Panc1 (cell line): ENCODE data around the gene MED14. TPM values are rescaled to one million over a fixed set of nuclear protein-coding genes. Genes with fewer than 3 reads are reported as not detected.
A peak's percentile ranks its signal among the peaks of the same experiment; 100 is the strongest.

Source experiments
- ATAC-seq: fragments of 200-7000 bp; cut with Tn5 transposase; 2 replicates; pipeline ENCODE4 v1.9.1; 2020; ENCODE audit warnings: mild to moderate bottlenecking, moderate library complexity
- BruUV-seq: library from RNA; stranded (reverse); fragments of 400-500 nt; replicated peaks from 2 replicates; lab custom pipeline; 2021; lab: Mats Ljungman, UMichigan
- CTCF ChIA-PET: fragments of 300-600 bp; sonication (Branson Sonifier 250); formaldehyde crosslinking; loops from one replicate; lab custom pipeline; 2022; ENCODE audit warnings: antibody characterized with exemption; lab: Charles Lee
- POLR2A ChIA-PET: fragments of 300-600 bp; sonication (Branson Sonifier 250); formaldehyde crosslinking; loops from one replicate; lab custom pipeline; 2022; ENCODE audit warnings: antibody characterized with exemption; lab: Charles Lee
- DNase-seq: peaks from one replicate; pipeline ENCODE4 v3.0.0-alpha.2; 2010; ENCODE audit warnings: low read depth, low spot score
- H3K27ac ChIP-seq: 2 replicates; pipeline ENCODE4 v1.5.1; 2011; ENCODE audit warnings: mild to moderate bottlenecking, low read length, inconsistent platforms
- H3K27me3 ChIP-seq: fragments of 200-500 bp; sonication (Bioruptor generic); 2 replicates; pipeline ENCODE4 v1.6.0; 2014; ENCODE audit warnings: low read length, inconsistent platforms; ENCODE audit not compliant: control insufficient read depth, insufficient read depth
- H3K36me3 ChIP-seq: fragments of 200-500 bp; sonication (Bioruptor generic); 2 replicates; pipeline ENCODE4 v1.5.1; 2014; ENCODE audit warnings: inconsistent platforms, mild to moderate bottlenecking, low read length, moderate library complexity; ENCODE audit not compliant: control insufficient read depth, insufficient read depth
- H3K4me1 ChIP-seq: 2 replicates; pipeline ENCODE4 v1.5.1; 2011; ENCODE audit warnings: inconsistent platforms, mild to moderate bottlenecking, low read length, moderate library complexity; ENCODE audit not compliant: control insufficient read depth, insufficient read depth
- H3K4me3 ChIP-seq, 2 experiments: 2 replicates each; pipeline ENCODE4 v1.5.1; 2011 to 2012; ENCODE audit warnings: low read depth in 2 of 2, low read length in 2 of 2, mild to moderate bottlenecking in 2 of 2, inconsistent platforms in 1 of 2, moderate library complexity in 1 of 2
- H3K9me3 ChIP-seq: fragments of 200-500 bp; sonication (Bioruptor generic); 2 replicates; pipeline ENCODE4 v1.5.1; 2014; ENCODE audit warnings: low read depth, mild to moderate bottlenecking, inconsistent platforms, low read length, moderate library complexity; ENCODE audit not compliant: control insufficient read depth, insufficient read depth
- CTCF ChIP-seq: fragments of 450-650 bp; IDR thresholded peaks from 2 replicates; pipeline ENCODE4 v1.5.1; 2017; ENCODE audit warnings: mild to moderate bottlenecking
- POLR2AphosphoS5 ChIP-seq: IDR thresholded peaks from 2 replicates; pipeline ENCODE4 v1.6.1; 2012; ENCODE audit warnings: mild to moderate bottlenecking, low read depth, low read length, moderate library complexity
- SIN3A ChIP-seq: IDR thresholded peaks from 2 replicates; pipeline ENCODE4 v1.6.1; 2012; ENCODE audit warnings: low read depth, mild to moderate bottlenecking, low read length, moderate library complexity, borderline replicate concordance; ENCODE audit not compliant: insufficient read depth
- TCF7L2 ChIP-seq: IDR thresholded peaks from 2 replicates; pipeline ENCODE4 v1.6.1; 2011; ENCODE audit warnings: mild to moderate bottlenecking, low read depth, low read length, inconsistent platforms
- in situ Hi-C: cut with HindIII; loops from 2 replicates; pipeline ENCODE4 v1.10.0; 2016; ENCODE audit warnings: low sequenced_read_pairs, low pct_unique_long_range_greater_than_20kb
- intact Hi-C: fragments of 100-400 bp; cut with micrococcal nuclease; formaldehyde crosslinking; loops from one replicate; pipeline ENCODE4 v1.10.0; 2022; ENCODE audit not compliant: unreplicated experiment
- total RNA-seq: library from RNA; stranded (reverse); gene quantifications from one replicate; pipeline ENCODE4 v1.2.1, GENCODE V29; 2021; ENCODE audit not compliant: unreplicated experiment
- TF ChIP-seq, protein P1 (sequence below), 2 experiments: IDR thresholded peaks; 2 replicates each; pipeline ENCODE4 v1.6.1; 2011 to 2012; ENCODE audit warnings: low read depth in 2 of 2, control low read depth in 1 of 2, low read length in 1 of 2, mild to moderate bottlenecking in 1 of 2, moderate library complexity in 1 of 2; ENCODE audit not compliant: insufficient read depth in 1 of 2

Gene MED14
- total RNA-seq, 1 experiment from 2014 or later, result 45.4 TPM

DNA sequence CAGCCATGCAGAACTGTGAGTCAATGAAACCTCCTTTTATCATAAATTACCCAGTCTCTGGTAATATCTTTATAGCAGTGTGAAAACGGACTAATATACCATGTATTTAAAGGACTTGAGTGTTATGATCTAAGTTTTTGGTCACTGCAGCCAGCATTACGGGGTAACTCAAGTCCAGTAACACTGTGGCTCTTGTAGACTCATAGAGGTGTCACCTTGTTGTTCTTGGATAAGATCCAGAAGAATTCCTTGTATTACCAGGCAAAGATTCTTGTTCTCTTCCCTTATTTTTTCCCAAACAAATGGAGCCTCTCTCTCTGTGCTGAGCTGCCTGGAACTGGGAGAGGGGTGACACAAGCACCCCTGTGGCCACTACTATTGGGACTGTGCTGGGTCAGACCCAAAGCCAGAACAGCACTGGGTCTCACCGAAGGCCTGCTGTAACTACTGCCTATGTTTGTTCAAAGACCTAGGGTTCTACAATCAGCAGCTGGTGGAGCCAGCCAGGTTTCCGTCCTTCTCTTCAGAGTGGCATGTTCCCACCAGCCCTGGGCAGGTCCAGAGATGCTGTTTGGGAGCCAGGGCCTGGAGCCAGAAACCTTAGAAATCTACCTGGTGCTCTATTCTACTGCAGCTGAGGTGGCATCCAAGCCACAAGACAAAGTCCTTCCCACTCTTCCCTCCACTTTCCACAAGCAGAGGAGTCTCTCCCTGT lies 43.7 kb upstream of the MED14 start:
- no peaks in the 10 kb centered on the region; the same call in 1 of the 2 replicates for H3K4me1 ChIP-seq
- H3K9me3 ChIP-seq, result no peaks in the 10 kb centered on the region
- in situ Hi-C loops, result no loop called here
- no peaks in the 10 kb centered on the region for H3K27me3 ChIP-seq
- ATAC-seq (peak; percentile 62; the same call in 1 of the 2 replicates), DNase-seq (no peak)
- POLR2A ChIA-PET, result no interaction called here
- no peaks in the 10 kb centered on the region for H3K36me3 ChIP-seq
- no peak overlapping the region for H3K27ac ChIP-seq
- no TSS peak for BruUV-seq
- no peak overlapping the region for H3K4me3 ChIP-seq
- CTCF ChIA-PET, result no interaction called here
- TF ChIP-seq TCF7L2, result no peak
- no peak for TF ChIP-seq CTCF
- TF ChIP-seq, protein P1, sequence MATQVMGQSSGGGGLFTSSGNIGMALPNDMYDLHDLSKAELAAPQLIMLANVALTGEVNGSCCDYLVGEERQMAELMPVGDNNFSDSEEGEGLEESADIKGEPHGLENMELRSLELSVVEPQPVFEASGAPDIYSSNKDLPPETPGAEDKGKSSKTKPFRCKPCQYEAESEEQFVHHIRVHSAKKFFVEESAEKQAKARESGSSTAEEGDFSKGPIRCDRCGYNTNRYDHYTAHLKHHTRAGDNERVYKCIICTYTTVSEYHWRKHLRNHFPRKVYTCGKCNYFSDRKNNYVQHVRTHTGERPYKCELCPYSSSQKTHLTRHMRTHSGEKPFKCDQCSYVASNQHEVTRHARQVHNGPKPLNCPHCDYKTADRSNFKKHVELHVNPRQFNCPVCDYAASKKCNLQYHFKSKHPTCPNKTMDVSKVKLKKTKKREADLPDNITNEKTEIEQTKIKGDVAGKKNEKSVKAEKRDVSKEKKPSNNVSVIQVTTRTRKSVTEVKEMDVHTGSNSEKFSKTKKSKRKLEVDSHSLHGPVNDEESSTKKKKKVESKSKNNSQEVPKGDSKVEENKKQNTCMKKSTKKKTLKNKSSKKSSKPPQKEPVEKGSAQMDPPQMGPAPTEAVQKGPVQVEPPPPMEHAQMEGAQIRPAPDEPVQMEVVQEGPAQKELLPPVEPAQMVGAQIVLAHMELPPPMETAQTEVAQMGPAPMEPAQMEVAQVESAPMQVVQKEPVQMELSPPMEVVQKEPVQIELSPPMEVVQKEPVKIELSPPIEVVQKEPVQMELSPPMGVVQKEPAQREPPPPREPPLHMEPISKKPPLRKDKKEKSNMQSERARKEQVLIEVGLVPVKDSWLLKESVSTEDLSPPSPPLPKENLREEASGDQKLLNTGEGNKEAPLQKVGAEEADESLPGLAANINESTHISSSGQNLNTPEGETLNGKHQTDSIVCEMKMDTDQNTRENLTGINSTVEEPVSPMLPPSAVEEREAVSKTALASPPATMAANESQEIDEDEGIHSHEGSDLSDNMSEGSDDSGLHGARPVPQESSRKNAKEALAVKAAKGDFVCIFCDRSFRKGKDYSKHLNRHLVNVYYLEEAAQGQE (IDR thresholded peaks at IDR 0.05; ENCODE audit: insufficient read depth in 1 of 2, low read depth in 2 of 2, low read length in 1 of 2), result no peak
- TF ChIP-seq SIN3A, result no peak
- no peak for TF ChIP-seq POLR2AphosphoS5
- intact Hi-C loops, result no loop called here

GRCh38 chrX:40773809-40774208 lies 38.5 kb upstream of the MED14 start:
- Histone ChIP-seq H3K27me3 (no peaks in the 10 kb centered on the region), H3K9me3 (no peaks in the 10 kb centered on the region), H3K4me1 (peaks cover 5% of the 10 kb centered on the region), H3K4me3 (no peak overlapping the region), H3K27ac (0 out of 2 replicates have a peak overlapping the region, but pooled peaks have one; percentile 17), H3K36me3 (no peaks in the 10 kb centered on the region)
- no peak for TF ChIP-seq POLR2AphosphoS5
- no peak for TF ChIP-seq SIN3A
- TF ChIP-seq, protein P1 (IDR thresholded peaks at IDR 0.05; ENCODE audit: insufficient read depth in 1 of 2, low read depth in 2 of 2, low read length in 1 of 2), result no peak
- TF ChIP-seq CTCF, result no peak
- TF ChIP-seq TCF7L2, result no peak
- ATAC-seq (peak; percentile 87), DNase-seq (no peak)
- intact Hi-C loops (no loop called here), in situ Hi-C loops (no loop called here)
- ChIA-PET CTCF (no interaction called here), POLR2A (no interaction called here)
- BruUV-seq, result no TSS peak
